GM12872 (cell line): ENCODE results near the gene PRXL2C.

Source experiments
- TF ChIP-seq, protein P1 (sequence below): IDR thresholded peaks from 3 replicates; pipeline ENCODE4 v1.5.1; 2011; ENCODE audit warnings: low read depth, mild to moderate bottlenecking, low read length, moderate library complexity; ENCODE audit not compliant: insufficient read depth

The PRXL2C gene

DNA sequence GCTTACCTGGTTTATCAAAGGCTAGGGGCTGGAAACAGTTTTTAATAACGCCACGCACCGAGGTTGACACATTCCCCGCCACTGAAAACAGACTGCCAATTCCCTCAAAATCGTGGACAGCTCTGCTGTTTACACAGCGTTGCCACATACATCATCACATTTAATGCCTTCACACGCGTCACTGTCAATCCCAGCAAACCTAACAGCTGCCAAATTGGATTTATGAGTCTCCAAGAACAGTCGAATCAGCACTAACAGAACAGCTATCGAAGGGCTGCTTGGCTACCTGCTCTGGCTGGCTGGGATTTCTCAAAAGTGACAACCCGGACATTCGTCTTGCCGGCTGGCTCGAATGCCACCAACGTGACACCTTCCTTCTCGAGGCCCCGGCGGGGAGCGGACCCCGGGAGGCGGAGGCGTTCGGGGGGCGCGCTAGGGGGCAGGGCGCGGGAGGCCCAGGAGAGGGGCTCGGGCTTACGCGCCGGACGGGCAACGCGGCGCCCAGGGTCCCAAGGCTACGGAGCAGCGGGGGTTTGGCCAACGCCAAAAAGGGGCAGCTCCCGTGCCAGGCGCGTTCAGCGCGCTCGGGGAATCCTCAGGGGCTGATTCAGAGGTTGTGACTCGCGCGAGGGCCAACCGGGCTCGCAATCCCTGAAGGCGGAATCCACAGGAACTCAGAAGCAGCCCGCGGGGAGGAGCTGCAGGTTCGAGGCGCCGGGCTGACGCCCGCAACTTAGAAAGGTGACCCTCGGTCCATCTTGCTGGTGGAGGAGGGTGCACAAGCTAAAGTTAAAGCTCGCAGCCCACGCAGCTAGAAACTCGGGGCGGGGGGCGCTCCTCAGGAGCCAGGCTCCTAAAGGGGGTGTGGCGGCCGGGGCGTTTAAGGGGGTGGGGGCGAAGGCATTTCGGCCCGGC, 36.7 kb downstream of the PRXL2C start:
- TF ChIP-seq, protein P1, sequence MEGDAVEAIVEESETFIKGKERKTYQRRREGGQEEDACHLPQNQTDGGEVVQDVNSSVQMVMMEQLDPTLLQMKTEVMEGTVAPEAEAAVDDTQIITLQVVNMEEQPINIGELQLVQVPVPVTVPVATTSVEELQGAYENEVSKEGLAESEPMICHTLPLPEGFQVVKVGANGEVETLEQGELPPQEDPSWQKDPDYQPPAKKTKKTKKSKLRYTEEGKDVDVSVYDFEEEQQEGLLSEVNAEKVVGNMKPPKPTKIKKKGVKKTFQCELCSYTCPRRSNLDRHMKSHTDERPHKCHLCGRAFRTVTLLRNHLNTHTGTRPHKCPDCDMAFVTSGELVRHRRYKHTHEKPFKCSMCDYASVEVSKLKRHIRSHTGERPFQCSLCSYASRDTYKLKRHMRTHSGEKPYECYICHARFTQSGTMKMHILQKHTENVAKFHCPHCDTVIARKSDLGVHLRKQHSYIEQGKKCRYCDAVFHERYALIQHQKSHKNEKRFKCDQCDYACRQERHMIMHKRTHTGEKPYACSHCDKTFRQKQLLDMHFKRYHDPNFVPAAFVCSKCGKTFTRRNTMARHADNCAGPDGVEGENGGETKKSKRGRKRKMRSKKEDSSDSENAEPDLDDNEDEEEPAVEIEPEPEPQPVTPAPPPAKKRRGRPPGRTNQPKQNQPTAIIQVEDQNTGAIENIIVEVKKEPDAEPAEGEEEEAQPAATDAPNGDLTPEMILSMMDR, result no peak

DNA sequence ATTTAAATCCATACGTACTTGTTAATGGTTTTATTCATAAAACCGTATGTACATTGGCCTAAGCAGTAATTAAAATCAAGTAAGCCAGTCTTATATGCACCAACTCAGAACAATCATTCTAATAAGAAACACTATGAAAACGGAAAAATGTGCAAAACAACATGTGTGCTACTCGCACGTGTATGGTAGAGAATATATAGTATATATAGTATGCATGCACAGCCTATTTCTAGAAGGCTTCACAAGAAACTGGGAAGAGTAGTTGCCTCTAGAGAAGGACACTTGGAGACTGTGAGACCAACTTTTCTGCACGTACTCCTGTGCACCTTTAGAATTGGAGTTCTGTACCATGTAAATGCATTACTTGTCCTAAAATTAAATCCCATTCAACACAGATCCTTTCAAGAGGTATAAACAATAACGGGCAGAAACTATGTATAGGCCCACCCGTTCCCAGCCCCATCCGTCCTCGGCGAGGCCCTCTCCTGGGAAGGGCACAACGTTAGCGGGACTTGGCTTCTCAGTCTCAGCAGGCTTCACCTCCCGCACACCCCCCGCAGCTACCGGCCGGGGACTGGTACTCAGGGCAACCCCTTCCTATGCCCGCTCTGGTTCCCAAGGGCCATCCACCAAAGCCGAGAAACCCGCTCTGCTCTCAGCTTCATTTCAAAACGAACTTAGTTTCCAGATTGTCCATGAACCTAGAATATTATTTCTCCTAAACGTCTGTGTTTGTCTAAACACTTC, 37.5 kb downstream of the PRXL2C start:
- TF ChIP-seq, protein P1, result no peak

DNA sequence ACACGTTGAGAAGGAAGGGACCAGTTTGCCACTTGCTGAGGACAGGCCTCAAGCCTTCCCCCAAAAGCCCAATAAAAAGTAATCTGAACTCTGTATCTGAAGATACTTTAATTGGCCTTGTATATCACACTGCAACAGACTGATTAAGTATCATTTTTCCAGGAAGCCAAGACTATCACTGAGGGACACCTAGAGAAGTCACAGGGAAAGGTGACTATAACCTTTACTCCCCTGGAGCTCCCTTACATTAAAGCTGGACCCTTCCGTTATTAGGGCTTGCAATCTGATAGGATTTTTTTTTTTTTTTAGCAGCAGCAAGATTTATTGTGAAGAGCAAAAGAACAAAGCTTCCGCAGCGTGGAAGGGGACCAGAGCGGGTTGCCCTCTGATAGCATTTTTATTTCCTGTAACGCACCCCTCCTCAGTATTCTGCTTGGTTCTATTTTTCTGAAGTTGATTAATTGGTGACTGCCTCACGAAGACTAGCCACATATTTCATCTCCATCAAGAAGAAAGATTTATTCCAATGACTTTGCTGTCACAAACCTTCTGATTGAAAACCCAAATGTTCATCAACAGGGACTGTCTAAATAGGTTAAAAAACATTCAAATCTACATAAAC, 38.2 kb downstream of the PRXL2C start:
- TF ChIP-seq, protein P1, result no peak

DNA sequence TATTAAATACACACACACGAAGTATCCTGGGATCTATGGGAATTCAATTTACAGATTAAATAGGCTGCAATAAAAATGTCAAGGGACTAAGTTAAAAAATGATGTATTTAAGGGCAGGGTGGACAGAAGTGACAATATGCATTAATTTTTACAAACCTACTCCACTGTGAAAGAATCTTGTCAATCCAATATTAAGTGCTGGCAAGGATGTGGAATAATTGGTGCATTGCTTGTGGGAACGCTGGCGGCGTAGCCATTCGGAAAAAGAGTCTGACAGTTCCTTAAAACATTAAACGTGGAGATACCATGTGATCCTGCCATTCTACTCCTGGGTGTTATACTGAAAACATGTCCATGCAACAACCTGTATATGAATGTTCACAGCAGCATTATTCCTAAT, 39.7 kb downstream of the PRXL2C start:
- TF ChIP-seq, protein P1, result no peak

DNA sequence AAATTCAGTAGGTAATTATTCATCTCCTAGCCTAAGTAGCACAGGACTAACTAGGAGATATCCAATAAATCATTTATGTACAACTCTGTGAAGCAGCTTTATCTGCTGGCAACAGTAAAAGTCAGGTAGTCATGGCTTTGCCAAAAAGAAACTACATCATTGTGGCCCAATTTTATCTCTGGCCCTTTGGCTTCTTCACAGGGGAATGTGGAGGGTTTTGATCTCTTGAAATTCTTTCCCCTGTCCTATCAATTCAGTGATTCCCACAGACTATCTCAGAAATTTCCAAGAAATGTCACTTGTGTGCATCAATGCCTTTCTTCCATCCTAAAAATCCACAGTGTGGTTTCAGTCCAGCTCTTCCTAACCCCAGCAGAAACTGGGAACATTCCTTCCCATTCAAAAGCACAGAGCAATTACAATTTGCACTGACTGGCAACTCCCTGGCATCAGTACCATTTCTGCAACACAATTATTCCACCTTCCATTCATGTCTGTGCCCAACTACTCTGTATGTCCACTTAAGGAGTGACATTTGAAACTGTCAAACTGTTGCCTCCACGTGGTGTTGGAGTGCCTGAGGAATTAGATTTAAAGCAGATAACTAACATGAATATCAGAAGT, 42.0 kb downstream of the PRXL2C start:
- TF ChIP-seq, protein P1, result no peak

DNA sequence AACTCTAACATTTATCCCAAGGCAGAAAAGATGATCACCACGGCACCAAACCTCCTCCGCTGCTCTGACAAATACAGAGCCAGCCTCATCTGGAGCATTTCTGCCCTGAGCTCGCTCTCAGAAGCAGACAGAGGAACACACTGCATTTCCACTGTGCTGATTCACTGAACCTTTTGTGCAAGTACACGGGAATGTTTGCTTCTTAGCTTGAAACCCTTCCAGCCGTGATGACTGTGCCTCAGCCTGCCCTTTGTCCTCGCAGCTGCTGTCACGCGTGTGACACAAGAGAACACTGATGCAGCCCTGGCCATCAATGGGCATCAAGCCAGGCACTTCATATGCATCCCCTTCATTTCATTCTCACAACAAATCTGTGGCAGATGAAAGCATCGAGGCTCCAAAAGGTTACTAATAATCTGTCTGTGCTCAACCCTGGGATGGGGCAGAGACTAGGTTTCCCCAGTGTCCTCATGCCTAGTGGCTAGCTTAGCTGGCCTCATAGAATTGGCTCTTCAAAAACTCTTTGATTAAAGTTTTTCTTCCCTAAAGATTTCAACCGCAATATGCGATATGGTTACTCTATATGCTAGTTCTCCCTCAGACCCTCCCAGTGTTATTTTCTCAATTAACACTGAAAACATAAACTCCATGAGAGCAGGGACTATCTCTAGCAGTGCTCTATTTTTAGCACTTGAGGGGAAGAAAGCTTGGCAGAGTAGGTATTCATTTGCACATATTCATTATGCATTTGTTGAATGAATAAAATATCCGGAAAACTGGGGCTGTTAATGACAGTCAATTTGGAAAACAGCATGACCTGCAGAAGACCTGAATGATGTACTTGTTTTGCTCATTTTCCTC, 42.8 kb downstream of the PRXL2C start:
- TF ChIP-seq, protein P1, result no peak
